B cell (primary cell): ENCODE results near the gene TRABD.

Source experiments
- CTCF ChIP-seq: fragments of 200-600 bp; IDR thresholded peaks from one replicate; pipeline ENCODE4 v1.8.0; 2022; ENCODE audit warnings: antibody characterized with exemption, mild to moderate bottlenecking
- EZH2 ChIP-seq: IDR thresholded peaks from 2 replicates; pipeline ENCODE4 v1.6.1; 2012; ENCODE audit warnings: borderline replicate concordance, low read depth, mild to moderate bottlenecking, moderate library complexity, low read length; ENCODE audit not compliant: insufficient read depth, poor library complexity, severe bottlenecking

- TF ChIP-seq CTCF, result no peak
- TF ChIP-seq EZH2, result no peak
Measured at GRCh38 chr22:50173311-50173982, 12.3 kb upstream of the TRABD start.
